H1 (cell line): ENCODE data around the gene GALK1. TPM values are rescaled to one million over a fixed set of nuclear protein-coding genes. Genes with fewer than 3 reads are reported as not detected.

Experiments
- CHD7 ChIP-seq: fragments of 300-600 bp; sonication (generic); IDR thresholded peaks from 2 replicates; pipeline ENCODE4 v1.7.1; 2012; ENCODE audit warnings: low read length, moderate library complexity, mild to moderate bottlenecking, inconsistent platforms; ENCODE audit not compliant: insufficient replicate concordance
- CTBP2 ChIP-seq: IDR thresholded peaks from 2 replicates; pipeline ENCODE4 v1.7.0; 2011; ENCODE audit warnings: borderline replicate concordance, mild to moderate bottlenecking, moderate library complexity, mixed read lengths, low read length; ENCODE audit not compliant: insufficient read depth, insufficient read length
- FOSL1 ChIP-seq: IDR thresholded peaks from 2 replicates; pipeline ENCODE4 v1.6.1; 2011; ENCODE audit warnings: mild to moderate bottlenecking, low read depth, low read length, moderate library complexity; ENCODE audit not compliant: insufficient read depth
- SP2 ChIP-seq: IDR thresholded peaks from 2 replicates; pipeline ENCODE4 v1.6.1; 2012; ENCODE audit warnings: mild to moderate bottlenecking, low read length, inconsistent platforms
- TCF12 ChIP-seq: IDR thresholded peaks from 2 replicates; pipeline ENCODE4 v1.6.1; 2011; ENCODE audit warnings: low read depth, mild to moderate bottlenecking, low read length
- polyA plus RNA-seq, 7 experiments: library from polyadenylated mRNA; depleted of rRNA in 3 of 7; stranded (reverse) in 5 of 7; unstranded in 2 of 7; fragments of >200 nt in 5 of 7; fragments of 200-250 nt in 2 of 7; gene quantifications; 1 replicate in 5 of 7; 2 replicates in 1 of 7; 4 replicates in 1 of 7; pipeline versions ENCODE4 v1.2.1 to v1.2.3, GENCODE V29; 2011 to 2013; ENCODE audit warnings: missing spikeins in 2 of 7, mixed read lengths in 2 of 7
- total RNA-seq: library from RNA; stranded (reverse); fragmentation: NEBNext Ultra II Directional; extraction: Animal tissue kit (Norgen Biotek cat#: 25700); gene quantifications from 2 replicates; pipeline ENCODE4 v1.2.1, GENCODE V29; 2021

GALK1 gene
- total and polyA plus RNA-seq, 2 of the 8 experiments (the other 6 are each of a cell fraction or from before 2014, with no cell fraction given) = 34.1 to 47.9 TPM

- TF ChIP-seq CHD7 = no peak
- no peak for TF ChIP-seq SP2
- no peak for TF ChIP-seq CTBP2
- no peak for TF ChIP-seq TCF12
- TF ChIP-seq FOSL1 = no peak
- TF ChIP-seq, all 59 proteins: peak for 0
Measured at GRCh38 chr17:75723171-75723930, 41.6 kb downstream of the GALK1 start (continued).
